ENCODE measurements around the gene AURKAIP1.

AURKAIP1 gene

DNA sequence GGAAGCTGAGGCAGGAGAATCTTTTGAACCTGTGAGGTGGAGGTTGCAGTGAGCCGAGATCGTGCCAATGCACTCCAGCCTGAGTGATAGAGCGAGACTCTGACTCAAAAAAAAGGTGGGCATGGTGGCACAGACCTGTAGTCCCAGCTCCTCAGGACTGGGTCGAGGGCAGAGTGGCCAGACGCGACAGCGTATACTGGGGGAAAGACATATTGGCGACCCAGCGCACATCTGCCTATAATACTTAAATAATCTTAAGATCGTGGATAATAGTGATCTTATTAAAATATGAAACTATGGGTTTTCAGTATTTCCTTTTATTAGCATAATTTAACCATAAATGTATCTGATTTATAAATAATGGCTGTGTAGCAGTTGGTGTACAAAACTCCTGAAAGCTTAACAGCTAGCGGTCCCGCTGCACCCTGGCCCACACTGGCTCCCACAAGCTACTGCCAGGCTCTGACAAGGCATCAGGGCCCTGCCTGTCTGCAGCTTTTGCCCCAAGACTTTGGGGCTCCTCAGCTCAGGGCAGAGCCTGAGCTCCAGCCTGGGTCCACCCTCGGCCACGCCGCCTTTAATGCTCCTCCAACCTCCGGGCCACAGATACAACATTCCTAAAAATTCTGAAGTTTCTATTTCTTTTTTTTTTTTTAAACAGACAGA is 2.7 kb upstream of the AURKAIP1 start:
- Histone ChIP-seq H3K36me3 (ENCODE audit: control insufficient read depth, insufficient read depth, low read length) (peaks cover 11% of the 10 kb centered on the region), H3K4me3 (replicated peaks; ENCODE audit: low read depth, low read length) (no peak overlapping the region), H3K27me3 (replicated peaks; ENCODE audit: control insufficient read depth, insufficient read depth, low read length) (no peaks in the 10 kb centered on the region)
- TF ChIP-seq, protein P1, sequence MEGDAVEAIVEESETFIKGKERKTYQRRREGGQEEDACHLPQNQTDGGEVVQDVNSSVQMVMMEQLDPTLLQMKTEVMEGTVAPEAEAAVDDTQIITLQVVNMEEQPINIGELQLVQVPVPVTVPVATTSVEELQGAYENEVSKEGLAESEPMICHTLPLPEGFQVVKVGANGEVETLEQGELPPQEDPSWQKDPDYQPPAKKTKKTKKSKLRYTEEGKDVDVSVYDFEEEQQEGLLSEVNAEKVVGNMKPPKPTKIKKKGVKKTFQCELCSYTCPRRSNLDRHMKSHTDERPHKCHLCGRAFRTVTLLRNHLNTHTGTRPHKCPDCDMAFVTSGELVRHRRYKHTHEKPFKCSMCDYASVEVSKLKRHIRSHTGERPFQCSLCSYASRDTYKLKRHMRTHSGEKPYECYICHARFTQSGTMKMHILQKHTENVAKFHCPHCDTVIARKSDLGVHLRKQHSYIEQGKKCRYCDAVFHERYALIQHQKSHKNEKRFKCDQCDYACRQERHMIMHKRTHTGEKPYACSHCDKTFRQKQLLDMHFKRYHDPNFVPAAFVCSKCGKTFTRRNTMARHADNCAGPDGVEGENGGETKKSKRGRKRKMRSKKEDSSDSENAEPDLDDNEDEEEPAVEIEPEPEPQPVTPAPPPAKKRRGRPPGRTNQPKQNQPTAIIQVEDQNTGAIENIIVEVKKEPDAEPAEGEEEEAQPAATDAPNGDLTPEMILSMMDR (IDR thresholded peaks at IDR 0.05; ENCODE audit: insufficient read depth, low read length, poor library complexity, severe bottlenecking): no peak
- DNase-seq (ENCODE audit: extremely low read depth, insufficient read length): no peak

DNA sequence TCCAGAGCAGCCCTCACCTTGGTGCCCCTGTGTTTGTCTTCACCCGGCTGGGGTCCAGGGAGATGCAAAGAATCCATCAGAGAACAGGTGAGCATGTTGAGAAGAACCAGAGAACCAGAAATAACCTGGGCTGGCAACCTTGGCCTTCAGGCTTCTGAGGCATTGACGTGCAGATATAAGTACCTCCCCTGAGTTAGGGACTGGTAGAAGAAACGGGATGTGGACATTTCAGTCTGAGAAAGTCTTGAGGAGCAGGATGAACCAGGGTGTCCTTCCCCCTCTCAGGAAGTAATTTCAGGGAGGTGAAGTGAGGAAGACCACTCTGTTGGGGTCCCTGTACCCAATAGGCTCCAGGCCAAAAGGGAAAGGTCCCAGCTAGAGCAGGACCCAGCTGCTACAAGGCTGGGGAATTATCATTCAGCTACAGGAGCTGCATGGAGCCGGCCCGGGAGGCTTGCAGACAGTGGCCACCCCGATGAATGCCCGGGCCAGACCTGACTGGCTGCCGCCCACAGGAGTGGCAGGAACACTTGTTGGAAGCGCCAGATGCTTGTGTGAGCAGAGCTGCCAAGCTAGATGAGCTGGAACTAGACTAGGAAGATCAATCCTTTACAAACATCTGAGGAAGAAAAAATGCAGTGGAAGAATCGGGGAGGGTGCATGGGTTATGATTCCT is 1.7 kb upstream of the AURKAIP1 start:
- no peaks in the 10 kb centered on the region for H3K27me3 ChIP-seq (replicated peaks; ENCODE audit: control insufficient read depth, insufficient read depth, low read length)
- TF ChIP-seq, protein P1 (IDR thresholded peaks at IDR 0.05; ENCODE audit: insufficient read depth, low read length, poor library complexity, severe bottlenecking): no peak
- peak overlapping the region; percentile 97; the same call in 1 of the 2 replicates for H3K4me3 ChIP-seq (replicated peaks; ENCODE audit: low read depth, low read length)
- peaks cover 13% of the 10 kb centered on the region for H3K36me3 ChIP-seq (ENCODE audit: control insufficient read depth, insufficient read depth, low read length)
- DNase-seq (ENCODE audit: extremely low read depth, insufficient read length): no peak

DNA sequence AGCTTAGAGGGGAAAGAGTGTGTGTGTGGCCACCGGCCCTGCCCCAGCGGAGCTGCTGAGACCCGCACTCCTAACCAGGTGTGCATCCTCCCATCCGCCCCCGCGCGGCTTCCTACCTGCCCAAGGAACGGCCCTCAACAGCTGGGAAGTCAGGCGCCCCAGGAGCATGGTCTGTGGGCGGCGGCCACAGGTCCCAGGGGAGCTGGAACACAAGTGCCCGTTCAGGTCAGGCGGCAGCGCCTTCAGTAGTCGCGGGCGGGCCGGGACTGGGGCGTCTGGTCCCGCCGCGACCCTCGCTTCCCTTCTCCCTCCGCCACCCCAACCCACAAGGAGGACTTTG is 448 bp downstream of the AURKAIP1 start:
- H3K27me3 ChIP-seq (replicated peaks; ENCODE audit: control insufficient read depth, insufficient read depth, low read length): no peaks in the 10 kb centered on the region
- TF ChIP-seq, protein P1 (IDR thresholded peaks at IDR 0.05; ENCODE audit: insufficient read depth, low read length, poor library complexity, severe bottlenecking): no peak
- H3K36me3 ChIP-seq (ENCODE audit: control insufficient read depth, insufficient read depth, low read length): peaks cover 11% of the 10 kb centered on the region
- H3K4me3 ChIP-seq (replicated peaks; ENCODE audit: low read depth, low read length): peak overlapping the region; percentile 97
- no peak for DNase-seq (ENCODE audit: extremely low read depth, insufficient read length)

- peak; percentile 23 for DNase-seq (ENCODE audit: extremely low read depth, insufficient read length)
These were observed 1.0 kb downstream of the AURKAIP1 start for GRCh38 chr1:1373815-1374588.

DNA sequence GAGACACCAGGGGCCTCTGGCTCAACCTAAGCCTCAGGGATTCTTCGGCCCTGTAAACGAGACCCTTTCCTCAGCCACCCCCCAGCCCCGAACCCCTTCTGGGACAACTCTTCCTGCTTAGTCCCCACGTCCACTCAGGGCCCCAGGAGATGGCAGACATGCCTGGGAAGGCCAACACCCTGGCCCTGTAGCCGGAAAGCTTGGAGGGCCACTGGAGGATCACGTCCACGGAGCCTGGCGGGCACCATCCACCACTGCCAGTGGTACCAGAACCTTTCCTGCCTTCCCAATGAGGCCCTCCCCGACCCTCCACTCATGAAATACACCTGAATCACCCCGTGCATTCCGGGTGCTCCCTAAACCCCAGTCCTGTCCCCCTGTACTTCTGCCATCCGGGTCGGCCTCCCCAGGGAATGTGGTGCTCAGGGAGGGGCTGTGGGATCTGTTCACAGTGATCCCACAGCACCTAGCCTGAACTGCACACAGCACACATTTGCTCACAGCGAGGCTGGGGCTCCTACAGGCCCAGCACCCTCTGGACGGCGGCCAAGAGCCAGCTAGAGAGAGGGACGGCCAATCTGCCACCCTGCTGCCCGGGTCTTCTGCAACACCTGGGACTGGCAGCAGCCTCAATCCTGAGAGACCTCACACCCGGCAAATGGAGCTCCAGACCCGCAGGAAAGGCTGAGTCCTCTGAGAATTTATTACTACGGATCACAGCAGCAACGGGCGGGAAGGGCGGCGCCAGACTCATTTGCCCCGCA is 1.8 kb downstream of the AURKAIP1 start:
- Histone ChIP-seq H3K4me3 (replicated peaks; ENCODE audit: low read depth, low read length) (peak overlapping the region; percentile 97; the same call in 1 of the 2 replicates), H3K36me3 (ENCODE audit: control insufficient read depth, insufficient read depth, low read length) (peaks cover 11% of the 10 kb centered on the region), H3K27me3 (replicated peaks; ENCODE audit: control insufficient read depth, insufficient read depth, low read length) (no peaks in the 10 kb centered on the region)
- DNase-seq (ENCODE audit: extremely low read depth, insufficient read length): no peak
- TF ChIP-seq, protein P1 (IDR thresholded peaks at IDR 0.05; ENCODE audit: insufficient read depth, low read length, poor library complexity, severe bottlenecking): no peak

More at GRCh38 chr1:1373815-1374588, 1.0 kb downstream of the AURKAIP1 start:
- H3K36me3 ChIP-seq (ENCODE audit: control insufficient read depth, insufficient read depth, low read length): peaks cover 11% of the 10 kb centered on the region
- peak overlapping the region; percentile 97 for H3K4me3 ChIP-seq (replicated peaks; ENCODE audit: low read depth, low read length)
- no peaks in the 10 kb centered on the region for H3K27me3 ChIP-seq (replicated peaks; ENCODE audit: control insufficient read depth, insufficient read depth, low read length)
- TF ChIP-seq, protein P1 (IDR thresholded peaks at IDR 0.05; ENCODE audit: insufficient read depth, low read length, poor library complexity, severe bottlenecking): no peak

All from GM06990 (cell line).